BLaER1 (cell line): Measurements from ENCODE around the gene MAEA.
A peak's percentile ranks its signal among the peaks of the same experiment; 100 is the strongest.
"Not testable (repeated sequence)": the region's sequence is repeated elsewhere in the genome, so short reads cannot be mapped to it uniquely, and the experiment has no call there.

Source experiments
- H3K27ac ChIP-seq: shearing (Covaris generic); formaldehyde crosslinking; 2 replicates; pipeline ENCODE4 v1.8.1; 2022
- H3K27me3 ChIP-seq: shearing (Covaris generic); formaldehyde crosslinking; 2 replicates; pipeline ENCODE4 v1.8.1; 2022
- H3K36me3 ChIP-seq: shearing (Covaris generic); formaldehyde crosslinking; 2 replicates; pipeline ENCODE4 v1.8.1; 2022
- H3K4me1 ChIP-seq: shearing (Covaris generic); formaldehyde crosslinking; 2 replicates; pipeline ENCODE4 v1.8.1; 2022
- H3K4me2 ChIP-seq: shearing (Covaris generic); formaldehyde crosslinking; 2 replicates; pipeline ENCODE4 v1.8.1; 2022
- H3K4me3 ChIP-seq: shearing (Covaris generic); formaldehyde crosslinking; 2 replicates; pipeline ENCODE4 v1.8.1; 2022
- H3K9ac ChIP-seq: shearing (Covaris generic); formaldehyde crosslinking; 2 replicates; pipeline ENCODE4 v1.8.1; 2022
- H3K9me3 ChIP-seq: shearing (Covaris generic); formaldehyde crosslinking; 2 replicates; pipeline ENCODE4 v1.8.1; 2022
- H4K20me1 ChIP-seq: shearing (Covaris generic); formaldehyde crosslinking; 2 replicates; pipeline ENCODE4 v1.8.1; 2022
- Cebpa-rat ChIP-seq: shearing (Covaris generic); IDR thresholded peaks from 2 replicates; pipeline ENCODE4 v1.8.1; 2022

Gene MAEA

GRCh38 chr4:1331591-1332353 lies 42.1 kb downstream of the MAEA start:
- TF ChIP-seq Cebpa-rat, result no peak
- Histone ChIP-seq H3K36me3 (peaks cover 87% of the 10 kb centered on the region), H3K27ac (peak overlapping the region; percentile 49; the same call in 1 of the 2 replicates)

GRCh38 chr4:1332686-1333085 lies 43.0 kb downstream of the MAEA start:
- H4K20me1 ChIP-seq, result peaks cover 51% of the 10 kb centered on the region
- peaks cover 67% of the 10 kb centered on the region for H3K4me1 ChIP-seq
- H3K36me3 ChIP-seq, result peaks cover 87% of the 10 kb centered on the region
- H3K4me3 ChIP-seq, result no peak overlapping the region
- peak overlapping the region; percentile 22; the same call in 1 of the 2 replicates for H3K27ac ChIP-seq
- TF ChIP-seq Cebpa-rat, result no peak
- H3K9ac ChIP-seq, result no peak overlapping the region
- peak overlapping the region; percentile 32; the same call in 1 of the 2 replicates for H3K4me2 ChIP-seq
- H3K9me3 ChIP-seq, result no peaks in the 10 kb centered on the region
- no peaks in the 10 kb centered on the region for H3K27me3 ChIP-seq

More at GRCh38 chr4:1331591-1332353, 42.1 kb downstream of the MAEA start:
- Histone ChIP-seq H3K9ac (peak overlapping the region; percentile 18; the same call in 1 of the 2 replicates), H3K4me1 (peaks cover 76% of the 10 kb centered on the region), H4K20me1 (peaks cover 60% of the 10 kb centered on the region), H3K9me3 (no peaks in the 10 kb centered on the region), H3K27me3 (no peaks in the 10 kb centered on the region), H3K4me2 (no peak overlapping the region), H3K4me3 (no peak overlapping the region)

- Histone ChIP-seq H4K20me1 (peaks cover 46% of the 10 kb centered on the region), H3K4me1 (peaks cover 62% of the 10 kb centered on the region), H3K4me3 (no peak overlapping the region), H3K9ac (no peak overlapping the region), H3K9me3 (no peaks in the 10 kb centered on the region), H3K27ac (peak overlapping the region; percentile 22; the same call in 1 of the 2 replicates), H3K36me3 (peaks cover 87% of the 10 kb centered on the region), H3K4me2 (peak overlapping the region; percentile 32; the same call in 1 of the 2 replicates), H3K27me3 (no peaks in the 10 kb centered on the region)
- no peak for TF ChIP-seq Cebpa-rat
Measured at GRCh38 chr4:1333256-1333655, 43.6 kb downstream of the MAEA start.

- not testable (repeated sequence) for H3K9me3 ChIP-seq, H3K27me3 ChIP-seq, H3K4me3 ChIP-seq, H3K9ac ChIP-seq
- Histone ChIP-seq H3K4me1 (peaks cover 55% of the 10 kb centered on the region), H3K4me2 (peak overlapping the region; percentile 49; the same call in 1 of the 2 replicates), H4K20me1 (peaks cover 39% of the 10 kb centered on the region), H3K27ac (peak overlapping the region; percentile 63), H3K36me3 (peaks cover 87% of the 10 kb centered on the region)
Measured at GRCh38 chr4:1333851-1334578, 44.3 kb downstream of the MAEA start.

- Histone ChIP-seq H3K4me3 (no peak overlapping the region), H3K4me1 (peaks cover 50% of the 10 kb centered on the region), H3K9me3 (no peaks in the 10 kb centered on the region), H3K36me3 (peaks cover 87% of the 10 kb centered on the region), H3K9ac (no peak overlapping the region), H3K4me2 (peak overlapping the region; percentile 49; the same call in 1 of the 2 replicates), H4K20me1 (peaks cover 33% of the 10 kb centered on the region), H3K27ac (peak overlapping the region; percentile 63), H3K27me3 (no peaks in the 10 kb centered on the region)
- no peak for TF ChIP-seq Cebpa-rat
Measured at GRCh38 chr4:1334579-1334895, 44.8 kb downstream of the MAEA start.

GRCh38 chr4:1335193-1335883 lies 45.6 kb downstream of the MAEA start:
- peaks cover 42% of the 10 kb centered on the region for H3K4me1 ChIP-seq

GRCh38 chr4:1336088-1336491 lies 46.4 kb downstream of the MAEA start:
- Histone ChIP-seq H3K27me3 (no peaks in the 10 kb centered on the region), H4K20me1 (peaks cover 29% of the 10 kb centered on the region), H3K4me3 (no peak overlapping the region), H3K4me2 (no peak overlapping the region), H3K27ac (no peak overlapping the region), H3K9me3 (no peaks in the 10 kb centered on the region), H3K9ac (no peak overlapping the region), H3K36me3 (peaks cover 89% of the 10 kb centered on the region), H3K4me1 (peaks cover 34% of the 10 kb centered on the region)
- TF ChIP-seq Cebpa-rat, result no peak

More at GRCh38 chr4:1335193-1335883, 45.6 kb downstream of the MAEA start:
- not testable (repeated sequence) for H3K9ac ChIP-seq, H3K27me3 ChIP-seq, H3K27ac ChIP-seq, H3K4me3 ChIP-seq, H3K9me3 ChIP-seq, H3K4me2 ChIP-seq
- H4K20me1 ChIP-seq, result peaks cover 29% of the 10 kb centered on the region
- peaks cover 88% of the 10 kb centered on the region for H3K36me3 ChIP-seq

GRCh38 chr4:1337376-1337831 lies 47.7 kb downstream of the MAEA start:
- peaks cover 87% of the 10 kb centered on the region for H3K36me3 ChIP-seq
- TF ChIP-seq Cebpa-rat, result no peak

GRCh38 chr4:1337951-1338751 lies 48.5 kb downstream of the MAEA start:
- no peak overlapping the region for H3K4me3 ChIP-seq
- no peaks in the 10 kb centered on the region for H3K27me3 ChIP-seq
- H3K36me3 ChIP-seq, result peaks cover 79% of the 10 kb centered on the region
- peaks cover 17% of the 10 kb centered on the region for H3K4me1 ChIP-seq
- no peak overlapping the region for H3K27ac ChIP-seq
- peaks cover 11% of the 10 kb centered on the region for H4K20me1 ChIP-seq
- H3K9ac ChIP-seq, result no peak overlapping the region
- TF ChIP-seq Cebpa-rat, result no peak
- no peak overlapping the region for H3K4me2 ChIP-seq
- no peaks in the 10 kb centered on the region for H3K9me3 ChIP-seq

More at GRCh38 chr4:1337376-1337831, 47.7 kb downstream of the MAEA start:
- Histone ChIP-seq H3K9me3 (no peaks in the 10 kb centered on the region), H3K9ac (no peak overlapping the region), H3K4me3 (no peak overlapping the region), H3K27me3 (no peaks in the 10 kb centered on the region), H3K4me2 (no peak overlapping the region), H3K4me1 (peaks cover 21% of the 10 kb centered on the region), H3K27ac (no peak overlapping the region), H4K20me1 (peaks cover 18% of the 10 kb centered on the region)
